DOHH2 (cell line): Measurements from ENCODE around the gene HNRNPU.

Experiments used
- CTCF ChIP-seq: fragments of 200-600 bp; sonication (generic); IDR thresholded peaks from one replicate; pipeline ENCODE4 v1.5.1; 2014; ENCODE audit warnings: antibody characterized with exemption, mild to moderate bottlenecking, low read depth, low read length; ENCODE audit not compliant: poor library complexity, severe bottlenecking
- EZH2phosphoT487 ChIP-seq: fragments of 200-600 bp; sonication (generic); IDR thresholded peaks from 2 replicates; pipeline ENCODE4 v1.6.1; 2017; ENCODE audit warnings: borderline replicate concordance, mild to moderate bottlenecking, antibody characterized with exemption, low read length, moderate library complexity, mixed read lengths

GRCh38 chr1:244862699-244863490 lies 1.4 kb downstream of the HNRNPU start:
- no peak for TF ChIP-seq CTCF
- TF ChIP-seq EZH2phosphoT487 = no peak
